AG09309 (cell line): ENCODE results near the gene PANK2.

ENCODE experiments used
- DNase-seq: peaks from one replicate; pipeline ENCODE4 v3.0.0-alpha.2; 2010; ENCODE audit warnings: low read depth
- H3K4me3 ChIP-seq: 2 replicates; pipeline ENCODE4 v1.5.1; 2011; ENCODE audit warnings: mild to moderate bottlenecking, low read depth, low read length, moderate library complexity; ENCODE audit not compliant: control insufficient read depth
- TF ChIP-seq, protein P1 (sequence below): IDR thresholded peaks from 2 replicates; pipeline ENCODE4 v1.5.1; 2011; ENCODE audit warnings: mild to moderate bottlenecking, low read depth, low read length, inconsistent platforms; ENCODE audit not compliant: insufficient read depth, control insufficient read depth; ENCODE audit errors: missing control alignments

The PANK2 gene

DNA sequence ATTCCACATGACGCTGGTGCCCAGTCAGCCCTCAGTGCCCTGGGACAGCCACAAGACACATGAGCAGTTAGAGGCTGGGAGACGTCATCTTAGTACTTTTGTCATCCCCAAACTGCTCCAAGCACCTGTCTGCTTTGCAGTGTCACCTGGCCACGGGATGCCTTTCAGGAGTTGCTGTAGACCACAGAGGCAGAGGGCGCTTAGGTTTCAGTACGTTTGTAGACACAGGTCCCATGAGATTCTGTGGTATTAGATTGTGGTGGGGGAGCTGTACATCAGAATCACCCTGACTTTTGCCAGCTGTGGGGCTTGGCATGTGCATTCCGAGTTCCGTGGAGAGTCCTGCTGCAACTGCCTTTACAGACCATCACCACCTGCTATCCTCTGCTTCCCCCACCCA lies 25.9 kb upstream of the PANK2 start:
- no peak for DNase-seq
- H3K4me3 ChIP-seq, result no peak overlapping the region
- TF ChIP-seq, protein P1, sequence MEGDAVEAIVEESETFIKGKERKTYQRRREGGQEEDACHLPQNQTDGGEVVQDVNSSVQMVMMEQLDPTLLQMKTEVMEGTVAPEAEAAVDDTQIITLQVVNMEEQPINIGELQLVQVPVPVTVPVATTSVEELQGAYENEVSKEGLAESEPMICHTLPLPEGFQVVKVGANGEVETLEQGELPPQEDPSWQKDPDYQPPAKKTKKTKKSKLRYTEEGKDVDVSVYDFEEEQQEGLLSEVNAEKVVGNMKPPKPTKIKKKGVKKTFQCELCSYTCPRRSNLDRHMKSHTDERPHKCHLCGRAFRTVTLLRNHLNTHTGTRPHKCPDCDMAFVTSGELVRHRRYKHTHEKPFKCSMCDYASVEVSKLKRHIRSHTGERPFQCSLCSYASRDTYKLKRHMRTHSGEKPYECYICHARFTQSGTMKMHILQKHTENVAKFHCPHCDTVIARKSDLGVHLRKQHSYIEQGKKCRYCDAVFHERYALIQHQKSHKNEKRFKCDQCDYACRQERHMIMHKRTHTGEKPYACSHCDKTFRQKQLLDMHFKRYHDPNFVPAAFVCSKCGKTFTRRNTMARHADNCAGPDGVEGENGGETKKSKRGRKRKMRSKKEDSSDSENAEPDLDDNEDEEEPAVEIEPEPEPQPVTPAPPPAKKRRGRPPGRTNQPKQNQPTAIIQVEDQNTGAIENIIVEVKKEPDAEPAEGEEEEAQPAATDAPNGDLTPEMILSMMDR, result no peak

DNA sequence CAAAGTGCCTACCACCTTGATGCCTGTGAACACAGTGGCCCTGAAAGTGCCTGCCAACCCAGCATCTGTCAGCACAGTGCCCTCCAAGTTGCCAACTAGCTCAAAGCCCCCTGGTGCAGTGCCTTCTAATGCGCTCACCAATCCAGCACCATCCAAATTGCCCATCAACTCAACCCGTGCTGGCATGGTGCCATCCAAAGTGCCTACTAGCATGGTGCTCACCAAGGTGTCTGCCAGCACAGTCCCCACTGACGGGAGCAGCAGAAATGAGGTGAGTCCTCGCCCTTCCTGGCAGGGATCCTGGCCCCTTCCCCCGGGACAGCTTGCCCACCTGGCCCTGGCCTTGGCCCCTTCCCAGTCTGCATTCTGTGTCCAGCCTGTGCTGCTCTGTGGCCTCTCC lies 24.7 kb upstream of the PANK2 start:
- TF ChIP-seq, protein P1, result no peak
- DNase-seq, result no peak

DNA sequence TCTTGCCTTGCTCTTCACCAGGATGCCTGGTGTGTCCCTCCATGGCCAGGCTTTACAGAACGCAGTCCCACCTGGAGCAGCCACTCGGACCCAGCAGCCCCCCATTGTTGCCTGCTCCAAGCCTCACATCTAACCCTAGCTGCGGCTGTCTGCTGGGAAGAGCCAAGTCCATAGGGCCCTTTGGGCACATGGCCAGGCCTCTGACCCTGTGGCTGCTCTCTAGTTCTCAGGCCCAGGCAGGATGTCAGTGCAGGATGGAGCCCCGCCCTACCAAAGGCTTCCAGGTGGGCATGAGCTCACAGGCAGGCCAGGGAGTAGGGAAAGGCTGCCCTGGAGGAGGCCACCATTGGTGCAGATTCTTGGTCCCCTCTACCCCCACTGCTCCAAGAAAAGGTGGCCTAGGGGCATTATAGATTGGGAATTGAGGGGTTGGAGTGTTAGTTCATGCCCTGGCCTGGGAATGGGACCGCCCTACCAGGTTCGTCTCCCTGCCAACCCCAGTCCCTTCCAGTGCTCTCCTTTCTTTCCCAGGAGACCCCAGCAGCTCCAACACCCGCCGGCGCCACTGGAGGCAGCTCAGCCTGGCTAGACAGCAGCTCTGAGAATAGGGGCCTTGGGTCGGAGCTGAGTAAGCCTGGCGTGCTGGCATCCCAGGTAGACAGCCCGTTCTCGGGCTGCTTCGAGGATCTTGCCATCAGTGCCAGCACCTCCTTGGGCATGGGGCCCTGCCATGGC lies 23.9 kb upstream of the PANK2 start:
- no peak for DNase-seq
- TF ChIP-seq, protein P1, result no peak

More for the DNA sequence above, 24.7 kb upstream of the PANK2 start:
- H3K4me3 ChIP-seq, result no peak overlapping the region

DNA sequence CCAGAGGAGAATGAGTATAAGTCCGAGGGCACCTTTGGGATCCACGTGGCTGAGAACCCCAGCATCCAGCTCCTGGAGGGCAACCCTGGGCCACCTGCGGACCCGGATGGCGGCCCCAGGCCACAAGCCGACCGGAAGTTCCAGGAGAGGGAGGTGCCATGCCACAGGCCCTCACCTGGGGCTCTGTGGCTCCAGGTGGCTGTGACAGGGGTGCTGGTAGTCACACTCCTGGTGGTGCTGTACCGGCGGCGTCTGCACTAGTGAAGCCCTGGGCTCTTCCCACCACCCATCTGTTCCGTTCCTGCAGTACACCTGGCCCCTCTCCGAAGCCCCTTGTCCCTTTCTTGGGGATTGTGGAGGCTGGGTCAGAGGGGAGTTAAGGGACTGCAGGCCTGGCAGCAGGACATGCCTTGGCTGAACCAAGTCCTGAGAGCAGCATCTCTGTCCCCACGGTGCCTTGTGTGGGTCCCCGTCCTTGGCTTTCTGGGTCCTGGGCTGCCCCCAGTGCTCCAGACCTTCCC lies 23.2 kb upstream of the PANK2 start:
- TF ChIP-seq, protein P1, result no peak
- H3K4me3 ChIP-seq, result no peak overlapping the region
- DNase-seq, result no peak

More for the DNA sequence above, 23.9 kb upstream of the PANK2 start:
- no peak overlapping the region for H3K4me3 ChIP-seq

DNA sequence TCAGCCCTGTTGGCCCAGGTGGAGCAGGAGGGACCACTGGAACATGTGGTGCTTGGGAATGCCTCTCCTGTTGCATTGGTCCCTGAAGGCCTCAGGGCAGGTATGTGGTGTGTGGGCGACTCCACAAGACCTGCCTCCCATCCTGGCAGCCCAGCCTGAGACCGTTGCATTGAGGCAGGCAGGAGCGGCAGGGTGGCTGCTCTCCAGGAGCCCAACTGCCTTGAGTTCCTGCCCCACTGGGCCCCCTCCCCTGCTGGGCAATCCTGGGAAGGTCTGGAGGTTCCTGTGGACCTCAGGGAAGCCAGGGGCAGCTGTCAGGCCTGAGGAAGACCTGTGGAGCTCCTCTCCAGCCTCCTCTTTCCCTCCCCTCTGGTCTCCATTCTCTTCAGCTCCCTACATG lies 22.7 kb upstream of the PANK2 start:
- no peak overlapping the region for H3K4me3 ChIP-seq
- DNase-seq, result no peak
- TF ChIP-seq, protein P1, result no peak

DNA sequence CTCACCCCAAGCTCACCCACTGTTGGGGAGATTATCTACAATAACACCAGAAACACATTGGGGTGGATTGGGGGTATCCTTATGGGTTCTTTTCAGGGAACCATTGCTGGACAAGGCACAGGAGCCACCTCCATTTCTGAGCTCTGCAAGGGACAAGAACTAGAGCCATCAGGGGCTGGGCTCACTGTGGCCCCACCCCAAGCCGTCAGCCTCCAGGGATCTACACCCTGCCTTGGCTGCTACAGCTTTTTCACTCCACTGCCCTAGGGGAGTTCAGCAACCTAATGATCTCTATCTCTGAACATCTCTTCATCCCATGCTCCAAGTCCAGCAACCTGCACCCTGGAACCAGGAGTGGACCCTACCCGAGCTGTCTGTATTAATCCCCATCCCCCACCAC lies 21.4 kb upstream of the PANK2 start:
- TF ChIP-seq, protein P1, result no peak
- no peak for DNase-seq
- no peak overlapping the region for H3K4me3 ChIP-seq
